HG03558 (cell line): ENCODE measurements around the gene TGM2.

Source experiments
- ATAC-seq: cut with Tn5 transposase; IDR thresholded peaks from one replicate; pipeline ENCODE4 v1.9.1; 2021; ENCODE audit warnings: moderate number of reproducible peaks; ENCODE audit not compliant: unreplicated experiment; ENCODE audit errors: extremely low read depth

TGM2 gene

GRCh38 chr20:38165089-38165965 lies at the start of gene TGM2:
TGM2 (minus strand) TSS chr20:38165270; CDS start chr20:38165198, 72 bp downstream.
- ATAC-seq, result no peak

GRCh38 chr20:38214256-38215193 lies 49.5 kb upstream of the TGM2 start:
- ATAC-seq, result no peak

- no peak for ATAC-seq
Observed at GRCh38 chr20:38213607-38213940, 48.5 kb upstream of the TGM2 start.

GRCh38 chr20:38212806-38213606 lies 47.9 kb upstream of the TGM2 start:
- no peak for ATAC-seq

GRCh38 chr20:38211200-38212097 lies 46.4 kb upstream of the TGM2 start:
- ATAC-seq, result no peak

- no peak for ATAC-seq
Observed at GRCh38 chr20:38210741-38211140, 45.7 kb upstream of the TGM2 start.

- ATAC-seq, result no peak
Observed at GRCh38 chr20:38209736-38210405, 44.8 kb upstream of the TGM2 start.

- no peak for ATAC-seq
Observed at GRCh38 chr20:38209054-38209675, 44.1 kb upstream of the TGM2 start.

- no peak for ATAC-seq
Observed at GRCh38 chr20:38208523-38208922, 43.5 kb upstream of the TGM2 start.

GRCh38 chr20:38208088-38208487 lies 43.0 kb upstream of the TGM2 start:
- ATAC-seq, result no peak

- ATAC-seq, result no peak
Observed at GRCh38 chr20:38207621-38208020, 42.6 kb upstream of the TGM2 start.

- no peak for ATAC-seq
Observed at GRCh38 chr20:38205001-38205400, 39.9 kb upstream of the TGM2 start.

GRCh38 chr20:38203981-38204357 lies 38.9 kb upstream of the TGM2 start:
- no peak for ATAC-seq

- ATAC-seq, result no peak
Observed at GRCh38 chr20:38203337-38203980, 38.4 kb upstream of the TGM2 start.

- ATAC-seq, result no peak
Observed at GRCh38 chr20:38202982-38203293, 37.9 kb upstream of the TGM2 start.

- ATAC-seq, result no peak
Observed at GRCh38 chr20:38202153-38202981, 37.3 kb upstream of the TGM2 start.

GRCh38 chr20:38201356-38201755 lies 36.3 kb upstream of the TGM2 start:
- ATAC-seq, result no peak
